Measurements from ENCODE around the gene CACNA2D4.

CACNA2D4 gene

GRCh38 chr12:1814266-1814665, 104.2 kb downstream of the CACNA2D4 start:
- Histone ChIP-seq H3K27me3 (0 out of 22 replicates have a peak, but pooled peaks cover 0 to under 1% (median 0%) of the 10 kb centered on the region in 11 experiments), H3K9me3 (replicated peaks in 1 of 11) (0 out of 22 replicates have a peak, but pooled peaks cover 0 to 3% (median 0%) of the 10 kb centered on the region in 11 experiments), H3K27ac (peak overlapping the region; percentile 91 to 100 (median 97)), H3K4me2 (peak overlapping the region; percentile 77 to 99 (median 97)), H3K9ac (peak overlapping the region; percentile 84 to 97 (median 92); a peak in 19 of 22 replicates), H3K36me3 (no peaks in the 10 kb centered on the region), H3K4me3 (peak overlapping the region in 1 of 10 experiments; percentile 79; a peak in 3 of 20 replicates), H3K4me1 (peaks cover 83 to 86% (median 84%) of the 10 kb centered on the region in 10 experiments), H4K20me1 (no peaks in the 10 kb centered on the region)
- TF ChIP-seq Cebpa-rat (IDR thresholded peaks at IDR 0.05), result no peak

GRCh38 chr12:1812650-1813302, 105.7 kb downstream of the CACNA2D4 start:
- H3K9me3 ChIP-seq (replicated peaks in 1 of 11), result 0 out of 22 replicates have a peak, but pooled peaks cover 0 to under 1% (median 0%) of the 10 kb centered on the region in 11 experiments
- TF ChIP-seq Cebpa-rat (IDR thresholded peaks at IDR 0.05), result peak; percentile 86 to 97 (median 93)
- peaks cover 93 to 97% (median 95%) of the 10 kb centered on the region in 10 experiments for H3K4me1 ChIP-seq
- peak overlapping the region; percentile 77 to 99 (median 97) for H3K4me2 ChIP-seq
- peak overlapping the region; percentile 84 to 97 (median 92) for H3K9ac ChIP-seq
- H4K20me1 ChIP-seq, result no peaks in the 10 kb centered on the region
- peak overlapping the region; percentile 91 to 100 (median 97) for H3K27ac ChIP-seq
- H3K36me3 ChIP-seq, result peaks cover 0 to 6% (median 0%) of the 10 kb centered on the region in 11 experiments; a peak in 2 of 22 replicates
- peak overlapping the region in 7 of 10 experiments; percentile 4 to 79 (median 70); a peak in 13 of 20 replicates for H3K4me3 ChIP-seq
- H3K27me3 ChIP-seq, result no peaks in the 10 kb centered on the region

- no peak for TF ChIP-seq Cebpa-rat (IDR thresholded peaks at IDR 0.05)
- Histone ChIP-seq H3K27me3 (no peaks in the 10 kb centered on the region), H4K20me1 (no peaks in the 10 kb centered on the region), H3K4me3 (peak overlapping the region in 9 of 10 experiments; percentile 55 to 79 (median 68); a peak in 16 of 20 replicates), H3K36me3 (peaks cover 0 to 15% (median 0%) of the 10 kb centered on the region in 11 experiments; a peak in 6 of 22 replicates), H3K4me1 (peaks cover 97 to 100% (median 100%) of the 10 kb centered on the region in 10 experiments), H3K9ac (peak overlapping the region; percentile 84 to 97 (median 92)), H3K4me2 (peak overlapping the region; percentile 77 to 99 (median 97)), H3K9me3 (replicated peaks in 1 of 11) (no peaks in the 10 kb centered on the region), H3K27ac (peak overlapping the region; percentile 91 to 100 (median 97))
Measured at GRCh38 chr12:1811948-1812291, 106.5 kb downstream of the CACNA2D4 start.

- peak overlapping the region; percentile 77 to 99 (median 97) for H3K4me2 ChIP-seq
- peak overlapping the region; percentile 84 to 97 (median 92) for H3K9ac ChIP-seq
- peak overlapping the region; percentile 91 to 100 (median 97) for H3K27ac ChIP-seq
- no peak for TF ChIP-seq Cebpa-rat (IDR thresholded peaks at IDR 0.05)
- peak overlapping the region; percentile 48 to 79 (median 66) for H3K4me3 ChIP-seq
- H3K36me3 ChIP-seq, result peaks cover 0 to 17% (median 0%) of the 10 kb centered on the region in 11 experiments; a peak in 7 of 22 replicates
- no peaks in the 10 kb centered on the region for H3K27me3 ChIP-seq
- H4K20me1 ChIP-seq, result no peaks in the 10 kb centered on the region
- H3K4me1 ChIP-seq, result peaks cover 97 to 100% (median 100%) of the 10 kb centered on the region in 10 experiments
- no peaks in the 10 kb centered on the region for H3K9me3 ChIP-seq (replicated peaks in 1 of 11)
Measured at GRCh38 chr12:1811281-1811947, 107.0 kb downstream of the CACNA2D4 start.

GRCh38 chr12:1810931-1811280, 107.5 kb downstream of the CACNA2D4 start:
- no peaks in the 10 kb centered on the region for H3K9me3 ChIP-seq (replicated peaks in 1 of 11)
- H3K27me3 ChIP-seq, result no peaks in the 10 kb centered on the region
- H3K4me1 ChIP-seq, result peaks cover 97 to 100% (median 100%) of the 10 kb centered on the region in 10 experiments
- peak overlapping the region; percentile 91 to 100 (median 97) for H3K27ac ChIP-seq
- peak overlapping the region; percentile 84 to 97 (median 92) for H3K9ac ChIP-seq
- H3K4me3 ChIP-seq, result peak overlapping the region; percentile 48 to 79 (median 66)
- no peak for TF ChIP-seq Cebpa-rat (IDR thresholded peaks at IDR 0.05)
- H3K4me2 ChIP-seq, result peak overlapping the region; percentile 77 to 99 (median 97)
- H3K36me3 ChIP-seq, result peaks cover 0 to 17% (median 0%) of the 10 kb centered on the region in 11 experiments; a peak in 7 of 22 replicates
- no peaks in the 10 kb centered on the region for H4K20me1 ChIP-seq

GRCh38 chr12:1810201-1810930, 108.1 kb downstream of the CACNA2D4 start:
- Histone ChIP-seq H3K36me3 (peaks cover 0 to 17% (median 0%) of the 10 kb centered on the region in 11 experiments; a peak in 7 of 22 replicates), H3K27me3 (no peaks in the 10 kb centered on the region), H3K27ac (peak overlapping the region; percentile 91 to 100 (median 97)), H3K9me3 (replicated peaks in 1 of 11) (no peaks in the 10 kb centered on the region), H4K20me1 (no peaks in the 10 kb centered on the region), H3K4me2 (peak overlapping the region; percentile 77 to 99 (median 97)), H3K4me3 (peak overlapping the region; percentile 48 to 79 (median 66)), H3K9ac (peak overlapping the region; percentile 84 to 97 (median 92)), H3K4me1 (peaks cover 97 to 100% (median 100%) of the 10 kb centered on the region in 10 experiments)
- no peak for TF ChIP-seq Cebpa-rat (IDR thresholded peaks at IDR 0.05)

GRCh38 chr12:1809591-1810190, 108.8 kb downstream of the CACNA2D4 start:
- Histone ChIP-seq H3K4me1 (peaks cover 97 to 100% (median 100%) of the 10 kb centered on the region in 10 experiments), H3K4me2 (peak overlapping the region; percentile 77 to 99 (median 97)), H3K27ac (peak overlapping the region; percentile 66 to 100 (median 97)), H3K4me3 (peak overlapping the region; percentile 48 to 79 (median 66)), H3K9me3 (replicated peaks in 1 of 11) (no peaks in the 10 kb centered on the region), H3K27me3 (no peaks in the 10 kb centered on the region), H3K9ac (peak overlapping the region; percentile 84 to 97 (median 92)), H3K36me3 (peaks cover 0 to 23% (median 4%) of the 10 kb centered on the region in 11 experiments; a peak in 9 of 22 replicates), H4K20me1 (no peaks in the 10 kb centered on the region)
- no peak for TF ChIP-seq Cebpa-rat (IDR thresholded peaks at IDR 0.05)
